Fibroblast of skin of left quadriceps (primary cell): ENCODE measurements around the gene SHB.
"Not testable (repeated sequence)": the region's sequence is repeated elsewhere in the genome, so short reads cannot be mapped to it uniquely, and the experiment has no call there.

ENCODE experiments used
- DNase-seq, 2 experiments: peaks; one replicate each; pipeline ENCODE4 v3.0.0-alpha.2; 2013; ENCODE audit warnings: low read depth in 2 of 2

The SHB gene

DNA sequence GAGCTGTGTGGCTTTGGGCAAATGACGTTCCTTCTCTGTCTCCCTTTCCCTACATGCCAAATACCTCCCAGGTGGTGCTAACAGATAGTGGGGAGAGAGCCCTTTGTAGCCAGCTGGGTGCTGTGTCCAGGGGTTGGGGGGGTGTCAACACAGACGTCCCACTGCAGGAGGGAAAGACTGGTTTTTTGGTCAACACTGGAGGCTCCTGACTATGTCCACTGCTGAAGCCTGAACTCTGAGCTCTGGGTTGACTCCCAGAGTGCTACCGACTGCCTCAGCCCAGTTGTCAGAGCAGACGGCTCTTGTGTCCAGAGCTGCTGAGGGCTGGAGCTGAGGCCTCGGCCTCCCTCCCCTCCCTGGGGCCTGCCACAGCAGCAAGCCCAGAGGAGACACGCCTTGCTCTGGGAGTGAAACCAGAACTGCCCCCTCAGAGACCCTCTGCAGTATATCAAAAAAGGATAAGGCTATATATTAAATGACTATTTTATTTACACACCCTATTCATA is 150.3 kb downstream of the SHB start:
- DNase-seq: no peak

DNA sequence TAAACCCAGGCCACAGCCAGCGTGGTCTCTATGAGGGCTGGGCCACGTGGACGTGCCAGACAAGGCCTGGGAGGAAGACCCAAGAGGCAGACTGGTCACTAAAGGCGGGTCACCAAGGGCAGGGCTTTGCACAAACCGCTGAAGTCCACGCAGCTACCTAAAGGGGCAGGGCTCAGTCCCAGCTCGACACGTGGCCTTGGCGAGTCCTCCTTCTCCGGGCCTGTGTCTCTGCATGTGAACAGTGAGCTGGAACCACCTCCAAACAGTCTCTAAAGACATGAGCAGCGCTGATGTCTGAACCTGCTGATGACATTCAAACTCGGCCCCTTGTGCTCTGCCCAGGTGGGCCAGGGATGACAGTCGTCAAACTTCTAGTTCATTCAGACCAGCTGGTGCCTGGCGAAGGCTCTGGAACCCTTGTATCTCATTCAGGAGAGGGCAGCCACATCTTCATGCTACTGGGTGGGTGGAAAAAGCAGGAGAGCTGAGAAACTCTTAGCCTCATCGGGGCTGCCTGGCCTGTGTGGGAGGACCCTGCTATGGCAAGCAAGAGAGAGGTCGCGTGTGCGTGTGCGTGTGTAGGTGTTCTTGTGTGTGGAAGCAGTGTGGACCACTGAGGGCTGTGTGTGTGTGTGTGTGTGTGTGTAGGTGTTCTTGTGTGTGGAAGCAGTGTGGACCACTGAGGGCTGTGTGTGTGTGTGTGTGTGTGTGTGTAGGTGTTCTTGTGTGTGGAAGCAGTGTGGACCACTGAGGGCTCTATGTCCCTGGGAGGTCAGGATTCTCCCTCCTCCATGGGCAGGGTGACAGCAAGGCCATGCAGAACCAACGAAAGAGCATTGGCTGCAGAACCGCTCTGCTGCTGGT is 151.0 kb downstream of the SHB start:
- no peak for DNase-seq

DNA sequence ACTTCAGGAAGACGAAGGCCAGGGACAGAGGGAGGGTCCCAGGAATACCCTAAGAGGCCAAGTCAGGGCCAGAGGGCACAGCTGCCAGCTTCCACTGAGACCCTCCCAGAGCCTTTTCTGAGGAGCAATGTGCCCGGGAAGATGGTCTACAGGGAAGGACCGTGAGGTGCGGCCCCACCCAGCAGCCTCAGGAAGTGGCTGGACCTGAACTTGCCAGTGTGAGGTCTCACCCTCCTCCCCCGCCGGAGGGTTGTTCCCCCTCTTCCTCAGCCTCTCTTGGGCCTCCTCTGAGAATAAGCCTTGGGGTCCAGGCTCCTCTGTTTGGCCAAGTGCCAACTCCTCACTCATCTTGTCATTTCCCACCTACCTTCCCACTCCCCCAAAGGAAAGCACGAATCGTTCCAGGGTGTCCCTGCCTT is 151.7 kb downstream of the SHB start:
- DNase-seq: no peak

DNA sequence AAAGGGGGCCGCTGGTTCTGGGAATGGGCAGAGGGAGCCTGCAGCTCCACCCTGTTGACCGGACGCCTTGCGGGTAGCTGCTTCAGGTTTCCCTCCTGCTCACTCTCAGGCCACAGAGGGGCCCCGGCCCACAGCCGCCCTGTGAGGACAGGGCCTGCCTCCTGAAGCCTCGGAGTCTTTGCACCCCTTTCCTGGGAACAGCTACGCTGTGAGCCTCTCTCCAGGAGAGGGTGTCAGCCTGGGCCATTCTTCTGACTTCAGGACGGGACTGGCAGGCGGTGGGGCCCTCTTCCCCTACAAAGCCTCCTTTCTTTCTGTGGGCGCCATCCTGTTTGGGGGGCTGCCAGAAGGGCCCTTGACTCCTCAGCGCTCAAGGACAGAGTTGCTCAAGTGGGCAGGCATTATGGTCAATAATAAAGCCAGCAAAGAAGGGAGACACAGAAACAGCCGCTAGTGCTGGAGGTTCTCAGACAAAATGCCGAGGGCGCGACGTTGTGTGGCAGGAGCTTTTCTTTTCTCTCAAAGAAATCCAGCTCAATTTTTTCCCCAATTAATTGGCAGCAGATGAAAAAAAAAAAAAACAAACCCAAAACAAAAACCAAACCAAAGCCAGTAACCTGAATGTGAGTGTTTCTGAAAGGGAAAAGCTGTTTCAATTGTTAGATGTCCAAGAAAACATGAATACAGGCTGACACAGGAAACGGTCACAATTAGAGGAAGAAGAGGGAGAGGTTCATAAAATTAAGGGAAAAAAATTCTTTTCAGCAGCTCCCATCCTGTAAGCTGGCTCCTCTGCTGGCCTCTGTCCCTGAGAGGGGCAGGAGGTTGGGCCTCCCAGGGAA is 152.3 kb downstream of the SHB start:
- no peak for DNase-seq

DNA sequence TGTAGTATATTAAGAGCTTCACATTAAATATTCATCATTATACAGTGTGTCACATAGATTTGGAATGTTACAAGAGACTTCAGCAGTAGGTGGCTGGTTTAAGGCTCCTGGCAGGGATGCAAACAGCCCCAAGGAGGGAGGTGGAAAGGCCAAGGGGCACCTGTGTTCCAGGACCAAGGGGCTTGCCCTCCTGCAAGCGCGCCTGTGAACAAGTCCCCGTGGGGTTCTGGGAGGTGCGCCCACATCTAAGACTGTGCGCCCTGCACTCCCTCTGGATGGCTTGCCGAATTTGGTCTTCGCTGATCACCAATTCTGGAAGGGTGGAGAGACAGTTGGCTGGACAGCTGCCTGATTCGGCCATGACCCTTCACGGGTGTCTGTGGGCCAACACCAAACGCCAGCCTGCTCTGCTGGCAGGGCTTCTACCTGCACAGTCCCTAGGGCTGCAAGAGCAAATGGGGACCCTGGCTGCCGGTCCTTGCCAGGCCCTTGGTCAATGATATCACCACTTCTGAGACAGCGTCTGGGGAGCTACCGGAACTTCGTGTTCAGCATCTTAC is 153.0 kb downstream of the SHB start:
- no peak for DNase-seq

DNA sequence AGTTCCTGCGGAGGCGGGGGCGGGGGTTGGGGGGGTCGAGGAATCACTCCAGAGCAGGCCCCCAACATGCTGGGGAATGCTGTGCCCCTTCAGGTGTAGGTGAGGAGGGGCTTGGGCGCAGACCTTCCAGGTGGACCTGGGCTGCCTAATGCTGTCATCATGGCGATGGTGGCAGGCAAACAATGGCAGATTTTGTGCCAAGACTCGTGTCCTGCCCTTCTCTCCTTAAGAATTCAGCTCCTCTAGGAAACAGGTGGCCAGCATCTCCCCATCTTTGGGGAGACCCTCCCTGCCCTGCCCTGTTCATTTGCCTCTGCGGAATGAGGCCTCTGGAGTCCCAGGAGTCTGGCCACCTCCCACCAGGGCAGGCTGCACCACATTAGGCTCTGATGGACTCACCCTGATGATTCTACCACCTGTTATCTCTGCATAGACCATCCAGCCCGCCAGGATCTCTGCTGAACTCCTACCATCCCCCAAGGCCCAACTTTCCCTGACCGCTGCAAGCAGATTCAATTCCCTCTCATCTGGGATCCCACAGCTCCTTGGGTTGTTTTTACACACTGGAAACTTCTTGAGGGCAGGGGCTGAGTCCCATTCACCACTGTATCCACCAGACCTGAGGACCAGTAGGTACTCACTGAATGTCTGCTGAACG is 154.2 kb downstream of the SHB start:
- no peak for DNase-seq

DNA sequence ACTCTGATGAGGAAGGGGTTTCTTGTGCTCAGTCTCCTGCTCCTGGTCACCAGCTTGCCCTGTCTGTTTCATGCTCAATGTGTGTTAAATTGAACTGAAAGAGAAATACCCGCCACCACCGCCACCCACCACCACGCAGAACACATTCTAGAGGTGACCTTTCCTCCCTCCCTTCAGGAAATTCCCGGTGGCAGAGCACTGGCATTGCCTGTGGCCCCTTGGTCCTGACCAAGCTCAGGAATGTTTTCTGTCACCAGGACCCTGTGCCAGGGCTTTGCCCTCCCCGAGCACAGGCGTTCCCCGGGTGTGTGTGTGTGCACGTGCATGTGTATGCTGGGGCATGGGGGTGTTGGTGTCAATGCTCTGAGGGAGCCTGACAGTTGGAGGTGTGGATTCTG is 154.9 kb downstream of the SHB start:
- DNase-seq: no peak

- peak; percentile 55 to 59 for DNase-seq
These were observed 155.4 kb downstream of the SHB start for GRCh38 chr9:37913480-37914153.

DNA sequence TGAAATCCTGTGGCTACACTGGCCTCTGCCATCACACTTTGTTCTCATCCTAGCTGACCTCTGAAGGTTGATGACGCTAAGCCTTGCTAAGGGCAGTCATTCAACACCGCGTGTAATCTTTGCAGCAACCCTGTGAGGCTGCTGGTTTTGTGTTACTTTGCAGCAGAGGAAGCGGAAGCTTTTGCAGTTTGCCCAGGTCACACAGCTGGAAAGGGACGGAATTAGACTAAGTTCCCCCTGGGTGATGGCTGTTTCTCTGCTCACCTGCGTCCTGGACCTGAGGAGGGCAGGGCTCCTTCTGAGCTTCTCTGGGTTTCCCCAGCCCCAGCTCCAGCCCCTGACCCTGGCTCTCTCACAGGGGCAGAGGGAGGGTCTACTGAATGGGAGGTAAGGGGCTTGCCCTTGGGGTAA is 157.8 kb downstream of the SHB start:
- DNase-seq: no peak

GRCh38 chr9:37910271-37910670 is 158.8 kb downstream of the SHB start:
- no peak for DNase-seq

GRCh38 chr9:37909836-37910235 is 159.2 kb downstream of the SHB start:
- DNase-seq: not testable (repeated sequence)

- no peak for DNase-seq
These were observed 159.7 kb downstream of the SHB start for GRCh38 chr9:37909326-37909725.

DNA sequence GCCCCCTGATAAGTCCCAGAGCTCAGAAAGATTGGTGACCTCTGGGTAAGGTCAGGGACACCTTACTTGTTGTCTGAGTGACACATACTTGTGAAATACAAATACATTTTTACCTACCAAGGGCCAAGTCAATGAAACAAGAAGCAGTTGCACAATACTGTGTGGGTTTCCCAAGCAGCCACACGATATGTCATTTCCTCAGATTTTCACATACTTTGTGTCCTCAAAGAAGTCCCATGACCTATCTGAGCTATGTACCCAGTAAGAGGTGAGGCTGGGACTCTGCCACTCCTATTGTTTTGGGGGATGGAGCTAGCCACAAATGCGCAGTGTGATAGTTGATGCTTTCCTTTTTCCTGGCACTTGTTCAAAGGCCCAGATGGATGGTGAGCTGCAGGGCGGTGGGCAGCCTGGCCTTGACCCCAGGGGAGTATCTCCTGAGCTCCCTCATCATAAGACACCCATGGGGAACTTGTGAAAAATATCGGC is 160.3 kb downstream of the SHB start:
- no peak for DNase-seq

- no peak for DNase-seq
These were observed 160.7 kb downstream of the SHB start for GRCh38 chr9:37908283-37908682.

DNA sequence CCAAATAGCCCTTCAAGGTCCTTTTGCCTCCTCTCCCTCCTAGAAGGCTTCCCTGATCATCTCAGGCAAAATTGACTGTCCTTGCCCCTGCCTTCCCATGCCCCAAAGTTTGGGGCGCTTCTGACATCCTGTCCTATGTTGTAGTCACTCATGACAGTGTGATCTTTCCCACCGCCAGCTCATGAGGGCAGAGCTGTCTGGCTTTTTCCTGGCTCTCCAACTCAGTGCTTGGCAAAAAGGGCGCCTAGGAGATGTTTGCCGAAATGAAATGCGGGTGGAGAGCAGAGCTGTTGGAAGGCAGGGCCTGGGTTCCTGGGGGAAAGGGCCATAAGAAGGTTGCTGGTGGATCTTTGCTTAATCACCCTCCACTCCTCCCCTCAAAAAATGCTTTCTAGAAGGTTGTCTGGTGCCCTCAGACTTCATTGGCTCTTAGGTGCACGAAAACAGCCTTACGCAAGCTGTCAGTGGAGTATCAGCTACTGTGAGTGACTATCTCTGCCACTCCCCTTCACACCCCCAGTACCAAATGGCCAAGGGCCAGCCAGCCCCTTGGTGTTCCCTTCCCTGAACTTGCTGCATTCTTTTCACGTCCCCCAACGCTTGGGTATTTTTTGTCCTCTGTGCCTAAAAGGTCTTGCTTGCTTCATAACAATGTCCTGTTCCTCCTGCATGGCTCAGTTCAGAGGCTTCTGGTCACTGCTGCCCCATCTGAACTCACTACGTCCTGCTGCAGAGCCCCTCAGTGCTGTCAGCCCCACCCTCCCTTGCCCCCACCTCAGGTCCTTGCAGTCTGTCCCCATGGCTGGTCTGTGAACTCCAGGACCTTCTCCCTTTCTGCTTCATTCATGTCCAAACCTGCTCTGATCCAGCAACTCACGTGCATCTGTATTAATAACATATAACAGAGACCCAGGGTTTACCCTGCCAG is 162.5 kb downstream of the SHB start:
- DNase-seq: no peak

- DNase-seq: no peak
These were observed 163.3 kb downstream of the SHB start for GRCh38 chr9:37905776-37906175.

DNA sequence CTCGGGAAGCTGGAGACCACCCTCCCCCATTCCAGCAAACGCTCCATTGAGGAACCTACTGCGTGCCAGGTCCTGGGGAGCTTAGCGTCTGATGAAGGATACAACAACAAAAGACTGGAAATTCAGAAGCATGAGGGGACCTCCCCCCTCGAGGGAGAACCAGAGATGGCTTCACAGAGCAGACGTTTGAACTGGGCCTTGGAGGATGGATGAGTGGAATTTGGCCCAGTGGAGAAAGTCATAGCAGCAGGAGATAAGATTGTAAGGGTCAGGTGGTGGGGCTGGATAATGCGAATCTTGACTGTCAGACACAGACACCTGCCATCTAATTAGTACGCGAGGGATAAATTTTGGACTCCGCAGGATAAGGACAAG is 163.9 kb downstream of the SHB start:
- no peak for DNase-seq

GRCh38 chr9:37904445-37905130 is 164.4 kb downstream of the SHB start:
- no peak for DNase-seq

DNA sequence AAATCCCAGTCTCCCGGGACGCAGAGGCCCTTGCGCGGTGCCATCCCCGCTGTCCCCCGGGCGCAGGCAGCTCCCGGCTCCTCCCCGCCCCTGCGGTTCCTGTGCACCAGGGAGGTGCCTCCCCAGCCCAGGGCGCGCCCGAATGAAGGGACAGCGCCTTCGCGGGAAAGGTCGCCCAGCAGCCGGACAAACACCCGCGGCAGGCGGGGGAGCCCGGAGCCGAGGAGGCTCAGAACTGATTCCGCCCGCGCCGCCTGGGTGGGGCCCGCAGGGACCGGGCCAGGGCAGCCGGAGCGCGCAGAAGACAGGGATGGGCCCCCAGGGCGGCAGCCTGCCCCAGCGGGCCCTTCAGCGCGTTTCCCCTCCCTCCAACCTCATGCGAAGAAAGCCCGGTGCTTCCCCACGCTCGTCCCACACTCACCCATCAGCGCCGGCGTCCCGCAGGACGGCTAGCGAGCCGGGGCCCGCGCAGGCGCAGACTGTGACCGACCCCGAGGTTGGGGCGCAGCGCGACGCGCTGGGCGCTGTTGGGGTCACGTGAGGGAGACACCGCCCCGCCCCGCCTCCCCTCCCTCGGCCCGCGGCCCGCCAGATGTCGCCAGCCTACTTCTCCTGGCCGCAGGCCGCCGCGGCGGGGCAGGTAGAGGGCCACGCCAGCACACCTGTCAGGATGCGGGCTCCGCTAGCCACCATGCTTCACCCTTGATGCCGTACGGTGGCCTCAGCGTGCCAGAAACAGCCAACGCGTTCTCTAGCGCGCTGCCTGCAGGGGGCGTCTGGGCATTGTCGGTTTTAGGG is 165.2 kb downstream of the SHB start, which contains the start of gene SLC25A51:
Gene SLC25A51 (minus strand): TSS at position 481 of the 798 bp plus-strand sequence. CDS start 15,577 bp downstream, outside the sequence.
- peak; percentile 87 to 89 for DNase-seq
